Measurements from ENCODE around the gene LOXHD1.

Gene LOXHD1

GRCh38 chr18:46659484-46659883 is 2.5 kb upstream of the LOXHD1 start:
- Histone ChIP-seq H3K36me3 (ENCODE audit: control insufficient read depth in 1 of 2, insufficient read depth in 2 of 2, low read depth in 1 of 2, low read length in 2 of 2) (no peaks in the 10 kb centered on the region), H3K4me2 (ENCODE audit: low read length, poor library complexity, severe bottlenecking) (no peak overlapping the region), H2BK12ac (ENCODE audit: low read length in 2 of 2) (no peak overlapping the region), H3K4ac (ENCODE audit: low read depth in 1 of 2, low read length in 2 of 2) (no peak overlapping the region), H3K4me3 (ENCODE audit: insufficient read depth in 1 of 2, low read depth in 1 of 2, low read length in 2 of 2) (no peak overlapping the region), H2AK5ac (ENCODE audit: low read length, severe bottlenecking) (no peak overlapping the region), H3K27ac (ENCODE audit: low read length, poor library complexity, severe bottlenecking) (no peak overlapping the region), H3K4me1 (ENCODE audit: control insufficient read depth, insufficient read depth, low read depth, low read length) (no peaks in the 10 kb centered on the region), H3K9me3 (ENCODE audit: control insufficient read depth, low read length) (no peaks in the 10 kb centered on the region), H4K91ac (ENCODE audit: low read length) (no peak overlapping the region), H3K27me3 (ENCODE audit: control insufficient read depth in 1 of 2, insufficient read depth in 1 of 2, low read length in 2 of 2) (peaks cover 27% of the 10 kb centered on the region in 2 experiments), H3K79me1 (replicated peaks; ENCODE audit: low read length, poor library complexity, severe bottlenecking) (no peaks in the 10 kb centered on the region), H3K23ac (ENCODE audit: low read length in 2 of 2) (no peak overlapping the region), H2AFZ (ENCODE audit: low read depth, low read length) (no peak overlapping the region), H4K8ac (ENCODE audit: low read length) (no peak overlapping the region), H2BK15ac (ENCODE audit: low read depth, poor library complexity, severe bottlenecking) (no peak overlapping the region), H3K9ac (ENCODE audit: low read length) (no peak overlapping the region), H3K18ac (ENCODE audit: low read depth in 1 of 2, low read length in 2 of 2) (no peak overlapping the region), H2BK5ac (ENCODE audit: low read depth, low read length, poor library complexity, severe bottlenecking) (no peak overlapping the region), H3K14ac (ENCODE audit: low read length in 2 of 2) (no peak overlapping the region), H2BK120ac (ENCODE audit: low read depth, low read length) (no peak overlapping the region)
- no peak for DNase-seq
- WGBS = 83% methylated on average over 3 of the region's 3 CpGs

- Histone ChIP-seq H3K9ac (ENCODE audit: low read length) (no peak overlapping the region), H3K23ac (ENCODE audit: low read length in 2 of 2) (no peak overlapping the region), H3K4me3 (ENCODE audit: insufficient read depth in 1 of 2, low read depth in 1 of 2, low read length in 2 of 2) (peak overlapping the region in 1 of 2 experiments; percentile 3), H3K4me2 (ENCODE audit: low read length, poor library complexity, severe bottlenecking) (no peak overlapping the region), H3K36me3 (ENCODE audit: control insufficient read depth in 1 of 2, insufficient read depth in 2 of 2, low read depth in 1 of 2, low read length in 2 of 2) (no peaks in the 10 kb centered on the region), H2BK15ac (ENCODE audit: low read depth, poor library complexity, severe bottlenecking) (no peak overlapping the region), H2AK5ac (ENCODE audit: low read length, severe bottlenecking) (no peak overlapping the region), H4K8ac (ENCODE audit: low read length) (no peak overlapping the region), H3K79me1 (replicated peaks; ENCODE audit: low read length, poor library complexity, severe bottlenecking) (no peaks in the 10 kb centered on the region), H2BK12ac (ENCODE audit: low read length in 2 of 2) (no peak overlapping the region), H3K9me3 (ENCODE audit: control insufficient read depth, low read length) (no peaks in the 10 kb centered on the region), H2BK5ac (ENCODE audit: low read depth, low read length, poor library complexity, severe bottlenecking) (no peak overlapping the region), H3K4ac (ENCODE audit: low read depth in 1 of 2, low read length in 2 of 2) (no peak overlapping the region), H3K14ac (ENCODE audit: low read length in 2 of 2) (no peak overlapping the region), H3K4me1 (ENCODE audit: control insufficient read depth, insufficient read depth, low read depth, low read length) (no peaks in the 10 kb centered on the region), H2BK120ac (ENCODE audit: low read depth, low read length) (no peak overlapping the region), H4K91ac (ENCODE audit: low read length) (no peak overlapping the region), H3K27me3 (ENCODE audit: control insufficient read depth in 1 of 2, insufficient read depth in 1 of 2, low read length in 2 of 2) (peaks cover 30 to 42% of the 10 kb centered on the region in 2 experiments), H3K27ac (ENCODE audit: low read length, poor library complexity, severe bottlenecking) (no peak overlapping the region), H3K18ac (ENCODE audit: low read depth in 1 of 2, low read length in 2 of 2) (no peak overlapping the region), H2AFZ (ENCODE audit: low read depth, low read length) (no peak overlapping the region)
- DNase-seq = no peak
- WGBS = 79% methylated on average over 27 of the region's 27 CpGs
Measured at GRCh38 chr18:46656326-46657114, 500 bp downstream of the LOXHD1 start.

GRCh38 chr18:46652372-46652771 is 4.6 kb downstream of the LOXHD1 start:
- Histone ChIP-seq H2BK120ac (ENCODE audit: low read depth, low read length) (no peak overlapping the region), H4K8ac (ENCODE audit: low read length) (no peak overlapping the region), H3K4me1 (ENCODE audit: control insufficient read depth, insufficient read depth, low read depth, low read length) (no peaks in the 10 kb centered on the region), H3K14ac (ENCODE audit: low read length in 2 of 2) (no peak overlapping the region), H3K18ac (ENCODE audit: low read depth in 1 of 2, low read length in 2 of 2) (no peak overlapping the region), H3K4me2 (ENCODE audit: low read length, poor library complexity, severe bottlenecking) (no peak overlapping the region), H2BK12ac (ENCODE audit: low read length in 2 of 2) (no peak overlapping the region), H3K79me1 (replicated peaks; ENCODE audit: low read length, poor library complexity, severe bottlenecking) (no peaks in the 10 kb centered on the region), H3K4me3 (ENCODE audit: insufficient read depth in 1 of 2, low read depth in 1 of 2, low read length in 2 of 2) (no peak overlapping the region), H2BK5ac (ENCODE audit: low read depth, low read length, poor library complexity, severe bottlenecking) (no peak overlapping the region), H2BK15ac (ENCODE audit: low read depth, poor library complexity, severe bottlenecking) (no peak overlapping the region), H3K27ac (ENCODE audit: low read length, poor library complexity, severe bottlenecking) (no peak overlapping the region), H4K91ac (ENCODE audit: low read length) (no peak overlapping the region), H2AFZ (ENCODE audit: low read depth, low read length) (no peak overlapping the region), H3K36me3 (ENCODE audit: control insufficient read depth in 1 of 2, insufficient read depth in 2 of 2, low read depth in 1 of 2, low read length in 2 of 2) (no peaks in the 10 kb centered on the region), H2AK5ac (ENCODE audit: low read length, severe bottlenecking) (no peak overlapping the region), H3K4ac (ENCODE audit: low read depth in 1 of 2, low read length in 2 of 2) (no peak overlapping the region), H3K23ac (ENCODE audit: low read length in 2 of 2) (no peak overlapping the region), H3K9me3 (ENCODE audit: control insufficient read depth, low read length) (no peaks in the 10 kb centered on the region), H3K27me3 (ENCODE audit: control insufficient read depth in 1 of 2, insufficient read depth in 1 of 2, low read length in 2 of 2) (peaks cover 44 to 67% of the 10 kb centered on the region in 2 experiments), H3K9ac (ENCODE audit: low read length) (no peak overlapping the region)
- DNase-seq = no peak

GRCh38 chr18:46650681-46651080 is 6.3 kb downstream of the LOXHD1 start:
- H3K4me2 ChIP-seq (ENCODE audit: low read length, poor library complexity, severe bottlenecking) = no peak overlapping the region
- no peak overlapping the region for H3K18ac ChIP-seq (ENCODE audit: low read depth in 1 of 2, low read length in 2 of 2)
- no peak overlapping the region for H3K9ac ChIP-seq (ENCODE audit: low read length)
- WGBS = 81% methylated on average over 4 of the region's 4 CpGs
- no peak overlapping the region for H3K27ac ChIP-seq (ENCODE audit: low read length, poor library complexity, severe bottlenecking)
- no peak overlapping the region for H2AK5ac ChIP-seq (ENCODE audit: low read length, severe bottlenecking)
- H3K14ac ChIP-seq (ENCODE audit: low read length in 2 of 2) = no peak overlapping the region
- no peak overlapping the region for H2BK15ac ChIP-seq (ENCODE audit: low read depth, poor library complexity, severe bottlenecking)
- no peaks in the 10 kb centered on the region for H3K9me3 ChIP-seq (ENCODE audit: control insufficient read depth, low read length)
- H3K4me3 ChIP-seq (ENCODE audit: insufficient read depth in 1 of 2, low read depth in 1 of 2, low read length in 2 of 2) = no peak overlapping the region
- H4K8ac ChIP-seq (ENCODE audit: low read length) = no peak overlapping the region
- H2BK5ac ChIP-seq (ENCODE audit: low read depth, low read length, poor library complexity, severe bottlenecking) = no peak overlapping the region
- no peaks in the 10 kb centered on the region for H3K36me3 ChIP-seq (ENCODE audit: control insufficient read depth in 1 of 2, insufficient read depth in 2 of 2, low read depth in 1 of 2, low read length in 2 of 2)
- H3K27me3 ChIP-seq (ENCODE audit: control insufficient read depth in 1 of 2, insufficient read depth in 1 of 2, low read length in 2 of 2) = peaks cover 34 to 78% of the 10 kb centered on the region in 2 experiments
- no peak for DNase-seq
- H3K4ac ChIP-seq (ENCODE audit: low read depth in 1 of 2, low read length in 2 of 2) = no peak overlapping the region
- no peaks in the 10 kb centered on the region for H3K4me1 ChIP-seq (ENCODE audit: control insufficient read depth, insufficient read depth, low read depth, low read length)
- no peak overlapping the region for H2BK120ac ChIP-seq (ENCODE audit: low read depth, low read length)
- no peak overlapping the region for H4K91ac ChIP-seq (ENCODE audit: low read length)
- H3K23ac ChIP-seq (ENCODE audit: low read length in 2 of 2) = no peak overlapping the region
- no peaks in the 10 kb centered on the region for H3K79me1 ChIP-seq (replicated peaks; ENCODE audit: low read length, poor library complexity, severe bottlenecking)
- no peak overlapping the region for H2BK12ac ChIP-seq (ENCODE audit: low read length in 2 of 2)
- no peak overlapping the region for H2AFZ ChIP-seq (ENCODE audit: low read depth, low read length)

Data from mesenchymal stem cell (in vitro differentiated cells and primary cell).